Coronary artery (tissue), 2 donors: ENCODE measurements around the gene TMEM167A.
"Not testable (repeated sequence)": the region's sequence is repeated elsewhere in the genome, so short reads cannot be mapped to it uniquely, and the experiment has no call there.

Experiments
- DNase-seq: peaks from one replicate; pipeline ENCODE4 v3.0.0-alpha.2; 2017; ENCODE audit warnings: low spot score
- H3K27ac ChIP-seq, 2 donors: fragments of 200-600 bp; sonication (generic); one replicate each; pipeline ENCODE4 v1.5.1; 2016 to 2019
- H3K4me3 ChIP-seq: fragments of 200-600 bp; sonication (generic); 2 replicates; pipeline ENCODE4 v1.5.1; 2016; ENCODE audit warnings: mild to moderate bottlenecking, moderate library complexity
- TF ChIP-seq, protein P1 (sequence below): fragments of 200-600 bp; sonication (generic); IDR thresholded peaks from one replicate; pipeline ENCODE4 v1.5.1; 2019; ENCODE audit warnings: antibody characterized with exemption

Gene TMEM167A

DNA sequence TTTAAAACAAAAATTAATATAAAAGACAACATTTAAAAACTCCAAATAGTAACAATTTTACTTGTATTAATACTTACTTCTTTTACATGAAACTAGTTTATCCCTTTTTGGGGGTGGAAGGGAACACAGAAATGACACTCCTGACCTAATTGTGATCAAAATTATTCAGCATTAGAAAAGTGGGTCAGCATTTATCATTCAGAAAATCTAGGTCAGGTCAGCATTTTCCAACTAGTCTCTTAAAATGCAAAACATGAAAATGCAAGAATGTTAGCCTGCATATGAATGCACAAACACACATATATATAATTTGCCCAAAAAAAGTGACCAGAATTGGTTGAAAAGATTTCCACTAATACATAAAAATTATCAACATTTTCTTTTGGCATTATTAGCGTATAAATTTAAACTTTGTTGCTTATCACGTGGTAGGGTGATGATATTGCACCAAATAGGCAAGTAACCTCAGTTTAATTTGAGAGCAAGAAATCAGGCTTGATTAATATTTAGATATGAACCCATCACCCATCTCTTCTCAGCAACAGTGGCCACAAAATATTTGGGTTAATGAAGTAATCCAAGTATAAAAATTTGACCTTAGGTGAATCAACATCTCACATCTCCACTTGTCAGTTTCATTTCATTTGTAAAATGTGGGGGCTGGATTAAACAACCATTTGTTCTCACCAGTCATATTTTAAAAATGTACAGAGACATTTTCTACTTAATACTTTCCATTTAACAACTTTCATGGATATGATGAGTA is 5.7 kb downstream of the TMEM167A start:
- H3K27ac ChIP-seq = no peak overlapping the region
- TF ChIP-seq, protein P1, sequence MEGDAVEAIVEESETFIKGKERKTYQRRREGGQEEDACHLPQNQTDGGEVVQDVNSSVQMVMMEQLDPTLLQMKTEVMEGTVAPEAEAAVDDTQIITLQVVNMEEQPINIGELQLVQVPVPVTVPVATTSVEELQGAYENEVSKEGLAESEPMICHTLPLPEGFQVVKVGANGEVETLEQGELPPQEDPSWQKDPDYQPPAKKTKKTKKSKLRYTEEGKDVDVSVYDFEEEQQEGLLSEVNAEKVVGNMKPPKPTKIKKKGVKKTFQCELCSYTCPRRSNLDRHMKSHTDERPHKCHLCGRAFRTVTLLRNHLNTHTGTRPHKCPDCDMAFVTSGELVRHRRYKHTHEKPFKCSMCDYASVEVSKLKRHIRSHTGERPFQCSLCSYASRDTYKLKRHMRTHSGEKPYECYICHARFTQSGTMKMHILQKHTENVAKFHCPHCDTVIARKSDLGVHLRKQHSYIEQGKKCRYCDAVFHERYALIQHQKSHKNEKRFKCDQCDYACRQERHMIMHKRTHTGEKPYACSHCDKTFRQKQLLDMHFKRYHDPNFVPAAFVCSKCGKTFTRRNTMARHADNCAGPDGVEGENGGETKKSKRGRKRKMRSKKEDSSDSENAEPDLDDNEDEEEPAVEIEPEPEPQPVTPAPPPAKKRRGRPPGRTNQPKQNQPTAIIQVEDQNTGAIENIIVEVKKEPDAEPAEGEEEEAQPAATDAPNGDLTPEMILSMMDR = no peak
- no peak for DNase-seq
- H3K4me3 ChIP-seq = no peak overlapping the region

DNA sequence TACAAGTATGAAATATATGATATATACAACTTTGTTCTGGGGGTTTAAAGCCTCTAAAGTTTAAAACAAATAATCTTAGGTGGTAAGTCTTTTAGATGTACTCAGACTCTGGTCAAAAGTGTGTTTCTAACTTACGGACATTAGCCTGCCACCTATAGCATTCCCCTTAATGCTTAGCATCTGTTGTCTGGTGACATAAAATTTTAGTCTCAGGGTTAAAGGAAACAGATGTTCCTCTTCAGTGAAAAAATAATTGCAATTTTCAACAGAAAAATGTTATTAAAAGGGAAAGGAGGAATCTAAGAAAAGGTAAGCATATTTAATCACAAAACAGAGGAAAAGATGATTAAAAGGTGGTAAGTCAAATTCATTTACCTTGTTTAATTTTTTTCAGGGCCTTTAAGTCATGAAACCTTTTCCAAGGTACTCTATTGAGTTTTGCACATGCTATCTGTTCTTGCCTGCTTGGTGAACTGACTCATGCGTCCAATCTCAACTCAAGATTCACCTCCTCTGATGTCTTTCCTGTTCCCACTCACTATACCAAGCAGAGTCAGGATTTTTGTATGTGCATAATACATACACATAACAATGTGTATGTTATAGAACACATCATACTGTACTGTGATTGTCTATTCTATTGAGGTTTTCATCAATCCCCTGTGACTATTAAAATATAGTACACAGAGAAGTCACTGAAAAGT is 7.9 kb downstream of the TMEM167A start:
- TF ChIP-seq, protein P1 = no peak
- Histone ChIP-seq H3K27ac (no peak overlapping the region), H3K4me3 (no peak overlapping the region)
- DNase-seq = no peak

DNA sequence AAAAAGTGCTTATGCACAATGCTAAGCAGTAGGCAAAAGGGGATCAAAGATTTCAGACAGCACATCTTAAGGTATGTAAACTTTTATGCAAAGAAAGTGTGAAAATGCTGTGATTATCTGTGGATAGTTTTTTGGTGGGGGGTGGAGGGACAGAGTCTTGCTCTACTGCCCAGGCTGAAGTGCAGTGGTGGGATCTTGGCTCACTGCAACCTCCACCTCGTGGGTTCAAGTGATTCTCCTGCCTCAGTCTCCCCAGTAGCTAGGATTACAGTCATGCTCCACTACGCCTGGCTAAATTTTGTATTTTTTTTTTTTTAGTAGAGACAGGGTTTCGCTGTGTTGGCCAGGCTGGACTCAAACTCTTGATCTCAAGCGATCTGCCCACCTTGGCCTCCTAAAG is 9.8 kb downstream of the TMEM167A start:
- not testable (repeated sequence) for H3K27ac ChIP-seq, DNase-seq, H3K4me3 ChIP-seq

DNA sequence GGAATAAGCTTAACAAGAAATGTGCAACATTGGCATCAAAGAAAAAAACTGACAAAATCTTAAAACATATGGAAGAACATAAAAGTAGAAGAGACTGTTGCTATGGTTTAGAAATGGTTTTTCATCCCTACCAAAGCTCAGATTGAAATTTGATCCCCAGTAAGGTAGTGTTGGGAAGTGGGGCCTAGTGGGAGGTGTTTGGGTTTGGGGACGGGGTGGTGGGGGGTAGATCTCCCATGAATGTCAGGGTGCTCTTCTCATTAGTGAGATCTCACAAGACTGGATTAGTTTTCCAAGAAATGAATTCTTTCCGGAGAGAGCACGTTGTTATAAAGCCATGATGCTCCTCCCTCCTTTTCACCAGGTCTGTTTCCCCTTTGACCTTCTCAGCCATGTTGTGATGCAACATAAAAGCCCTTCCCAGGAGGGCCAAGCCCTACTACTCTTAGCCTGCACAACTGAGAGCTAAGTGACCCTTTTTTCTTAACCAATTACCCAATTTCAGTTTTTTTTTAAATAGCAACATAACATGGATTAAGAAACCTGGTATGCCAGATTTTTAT is 10.6 kb downstream of the TMEM167A start:
- H3K4me3 ChIP-seq = no peak overlapping the region
- TF ChIP-seq, protein P1 = no peak
- no peak for DNase-seq
- no peak overlapping the region for H3K27ac ChIP-seq

DNA sequence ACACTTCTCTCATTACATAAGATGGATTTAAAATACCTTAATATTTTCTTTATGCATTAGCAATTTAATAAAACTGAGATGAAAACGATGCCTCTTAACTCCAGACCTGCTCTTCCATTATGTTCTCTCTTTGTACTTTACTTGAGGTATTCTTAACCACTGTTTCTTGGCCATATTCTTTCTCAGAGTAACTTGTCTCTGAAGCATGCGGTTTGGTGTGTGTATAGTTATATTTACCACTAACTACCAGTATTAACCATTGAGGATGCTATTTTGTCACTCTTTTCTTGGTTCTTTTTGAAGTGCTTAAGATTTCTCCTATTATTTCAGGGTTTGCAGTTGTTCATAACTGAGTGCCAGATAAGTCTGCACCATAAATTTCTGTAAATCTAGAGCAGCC is 17.9 kb downstream of the TMEM167A start:
- TF ChIP-seq, protein P1 = no peak
- H3K4me3 ChIP-seq = no peak overlapping the region
- DNase-seq = no peak
- no peak overlapping the region for H3K27ac ChIP-seq

DNA sequence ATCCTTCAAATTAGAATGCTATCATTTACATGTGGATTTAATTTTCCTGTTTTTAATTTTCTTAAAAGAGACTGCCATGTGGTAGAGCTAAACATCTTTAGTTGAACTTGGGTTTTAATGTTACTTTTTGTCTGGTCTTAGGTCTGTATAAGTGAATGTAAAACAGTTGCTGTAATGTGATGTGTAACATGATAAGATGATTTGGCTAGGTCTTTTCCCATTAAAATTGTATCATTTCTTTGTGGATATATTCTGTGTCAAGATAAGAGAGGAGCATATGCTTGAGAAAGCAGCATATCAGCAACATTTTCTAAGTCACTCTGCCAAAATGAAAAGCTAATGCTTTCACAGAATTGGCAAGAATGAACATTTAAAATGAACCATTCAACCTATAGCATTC is 18.5 kb downstream of the TMEM167A start:
- Histone ChIP-seq H3K27ac (no peak overlapping the region), H3K4me3 (no peak overlapping the region)
- DNase-seq = no peak
- TF ChIP-seq, protein P1 = no peak

DNA sequence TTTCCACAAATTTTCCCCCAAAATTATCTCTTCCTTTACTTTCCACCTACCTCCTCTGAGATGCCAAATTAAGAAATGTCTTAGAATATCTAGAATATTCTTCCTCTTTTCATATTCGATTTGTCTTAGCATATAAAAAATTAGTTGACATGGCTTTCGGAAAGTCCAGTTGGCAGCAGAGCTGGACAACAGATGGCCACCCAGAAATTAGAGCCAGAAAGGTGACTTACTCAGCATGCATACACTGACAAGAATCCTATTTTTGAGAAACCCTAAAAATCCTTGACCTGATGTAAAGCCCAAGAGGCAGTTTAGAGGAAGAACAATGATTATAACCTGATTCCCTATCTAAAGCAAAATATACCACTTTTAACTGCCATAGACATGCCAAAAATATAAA is 22.0 kb downstream of the TMEM167A start:
- H3K4me3 ChIP-seq = no peak overlapping the region
- no peak for DNase-seq
- H3K27ac ChIP-seq = no peak overlapping the region
- TF ChIP-seq, protein P1 = no peak
